ENCODE data around the gene TNFRSF18. TPM values are rescaled to one million over a fixed set of nuclear protein-coding genes. Genes with fewer than 3 reads are reported as not detected.

TNFRSF18 gene
- total and polyA plus RNA-seq, 2 donors (not counting 3 experiments of a cell fraction or from before 2014, with no cell fraction given): not detected

DNA sequence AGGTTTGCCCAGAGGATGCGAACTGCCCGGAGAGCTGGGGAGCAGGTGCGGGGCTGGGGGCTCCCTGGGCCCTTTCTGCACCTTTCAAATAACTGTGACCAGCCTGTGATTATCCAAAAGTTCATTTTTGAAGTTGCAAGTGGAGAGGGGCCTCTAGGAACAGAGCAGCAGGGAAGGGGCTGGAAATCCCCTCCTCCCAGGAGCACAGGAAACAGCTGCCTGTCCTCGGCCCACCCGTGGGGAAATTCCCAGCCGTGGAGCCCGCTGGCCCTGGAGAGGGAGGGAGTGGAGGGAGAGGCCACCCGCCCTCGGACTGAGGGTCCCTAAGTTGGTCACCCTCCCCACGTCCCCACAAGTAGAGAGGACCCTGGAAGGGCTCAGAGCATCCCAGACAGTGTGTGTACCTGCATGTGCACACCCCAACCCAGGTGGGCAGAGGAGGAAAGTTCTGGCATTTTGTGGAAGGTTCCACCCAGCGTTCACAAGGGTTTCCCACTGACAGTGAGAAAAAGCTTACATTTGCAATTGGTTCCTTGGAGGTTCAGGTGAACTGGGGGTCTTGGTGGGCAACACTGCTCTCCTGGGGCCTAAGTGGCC is 8.8 kb upstream of the TNFRSF18 start:
- intact Hi-C loops (cut with micrococcal nuclease): no loop called here
- no peaks in the 10 kb centered on the region for H3K4me1 ChIP-seq (ENCODE audit: control insufficient read depth, extremely low read depth, insufficient read depth, low read length)
- no peaks in the 10 kb centered on the region for H3K9me3 ChIP-seq (replicated peaks; ENCODE audit: control insufficient read depth, insufficient read depth, low read length)
- no peaks in the 10 kb centered on the region for H3K27me3 ChIP-seq (ENCODE audit: control insufficient read depth in 2 of 2, insufficient read depth in 2 of 2, low read length in 2 of 2)
- FAIRE-seq: no peak
- DNase-seq (ENCODE audit: low read depth, low spot score): peak; percentile 29
- no peak overlapping the region for H3K4me2 ChIP-seq (ENCODE audit: insufficient read depth, low read length)
- no peak overlapping the region for H3K4me3 ChIP-seq (replicated peaks in 1 of 3; ENCODE audit: insufficient read depth in 1 of 3, low read depth in 1 of 3, low read length in 3 of 3)
- H2AFZ ChIP-seq (ENCODE audit: low read depth, low read length): no peak overlapping the region
- no peak overlapping the region for H3K27ac ChIP-seq (ENCODE audit: insufficient read depth, low read depth, low read length)
- TF ChIP-seq POLR2AphosphoS5 (IDR thresholded peaks at IDR 0.05; ENCODE audit: insufficient read depth, low read depth, low read length) (no peak), FOS (IDR thresholded peaks at IDR 0.05; ENCODE audit: borderline replicate concordance, insufficient read depth, low read length) (no peak), EZH2 (IDR thresholded peaks at IDR 0.05; ENCODE audit: borderline replicate concordance, low read depth, low read length, severe bottlenecking) (no peak), MYC (IDR thresholded peaks at IDR 0.05; ENCODE audit: low read depth, low read length) (no peak), CTCF (IDR thresholded peaks at IDR 0.05; ENCODE audit: extremely low read depth in 1 of 2, insufficient read depth in 1 of 2, low read depth in 1 of 2, low read length in 2 of 2) (no peak), GATA2 (IDR thresholded peaks at IDR 0.05; ENCODE audit: insufficient read depth, insufficient read length, low read depth, low read length) (no peak), POLR2A (IDR thresholded peaks at IDR 0.05; ENCODE audit: low read depth, low read length) (no peak), JUN (IDR thresholded peaks at IDR 0.05; ENCODE audit: borderline replicate concordance, insufficient read depth, insufficient read length, low read depth) (no peak), MAX (IDR thresholded peaks at IDR 0.05; ENCODE audit: insufficient read depth, insufficient read length) (no peak)
- H3K79me2 ChIP-seq (ENCODE audit: control insufficient read depth, insufficient read depth, low read length): no peaks in the 10 kb centered on the region
- POLR2A ChIA-PET: no interaction called here
- peaks cover 2 to 13% of the 10 kb centered on the region in 2 experiments for H3K36me3 ChIP-seq (ENCODE audit: control insufficient read depth in 2 of 2, extremely low read depth in 1 of 2, insufficient read depth in 2 of 2, low read length in 2 of 2)
- no peak overlapping the region for H3K9ac ChIP-seq (replicated peaks; ENCODE audit: extremely low read depth, insufficient read depth, low read length)
- H3K9me1 ChIP-seq (replicated peaks; ENCODE audit: control insufficient read depth, extremely low read depth, insufficient read depth, low read length): no peaks in the 10 kb centered on the region
- dilution Hi-C loops (cut with MboI; ENCODE audit: extremely low pct_ligation_motif_present, low sequenced_read_pairs): no loop called here
- no peaks in the 10 kb centered on the region for H4K20me1 ChIP-seq (replicated peaks; ENCODE audit: control insufficient read depth, extremely low read depth, insufficient read depth, low read length)
- CTCF ChIA-PET: interaction anchor here (0.9 to 1.4 kb wide), 3 partner anchors 21 to 93 kb away, joined by 3 to 5 read pairs (median 5); no protein-coding TSS in a partner anchor
- BruUV-seq (replicated peaks): no TSS peak

Data from endothelial cell of umbilical vein (primary cell).